A549 (cell line): ENCODE measurements around the gene SPTBN4. TPM values are rescaled to one million over a fixed set of nuclear protein-coding genes. Genes with fewer than 3 reads are reported as not detected.
A peak's percentile ranks its signal among the peaks of the same experiment; 100 is the strongest.

ENCODE experiments used
- ATOH8 ChIP-seq: fragments of 250-450 bp; sonication (Bioruptor Pico); IDR thresholded peaks from 2 replicates; pipeline ENCODE4 v1.5.0; 2020; ENCODE audit warnings: low read depth, mild to moderate bottlenecking, moderate library complexity
- CHD2 ChIP-seq: fragments of 150-350 bp; IDR thresholded peaks from 2 replicates; pipeline ENCODE4 v1.6.1; 2014; ENCODE audit warnings: low read length; ENCODE audit not compliant: partially characterized antibody
- EHF ChIP-seq: fragments of 250-450 bp; sonication (Bioruptor Pico); IDR thresholded peaks from 2 replicates; pipeline ENCODE4 v1.5.0; 2020; ENCODE audit warnings: mild to moderate bottlenecking
- EP300 ChIP-seq, 2 experiments: fragments of >200 bp; sonication (Bioruptor Twin); formaldehyde crosslinking; IDR thresholded peaks; 2 replicates in 1 of 2; 3 replicates in 1 of 2; pipeline ENCODE4 v1.6.1; 2016 to 2017
- FOSB ChIP-seq: fragments of 250-450 bp; sonication (Bioruptor Pico); IDR thresholded peaks from 2 replicates; pipeline ENCODE4 v1.5.0; 2020; ENCODE audit warnings: mild to moderate bottlenecking, moderate library complexity
- FOSL2 ChIP-seq, 2 experiments: fragments of 450-650 bp in 1 of 2; fragments of >200 bp in 1 of 2; sonication (Bioruptor Twin) in 1 of 2; formaldehyde crosslinking; IDR thresholded peaks; 2 replicates each; pipeline versions ENCODE4 v1.5.0 to v1.6.1; 2016 to 2020; ENCODE audit warnings: mild to moderate bottlenecking in 1 of 2, moderate library complexity in 1 of 2
- FOXS1 ChIP-seq: fragments of 250-450 bp; sonication (Bioruptor Pico); IDR thresholded peaks from 2 replicates; pipeline ENCODE4 v1.5.0; 2020; ENCODE audit warnings: mild to moderate bottlenecking, moderate library complexity
- HDAC2 ChIP-seq: fragments of 200-600 bp; sonication (generic); IDR thresholded peaks from 2 replicates; pipeline ENCODE4 v1.6.1; 2016
- HEYL ChIP-seq: fragments of 250-450 bp; sonication (Bioruptor Pico); IDR thresholded peaks from 2 replicates; pipeline ENCODE4 v1.8.0; 2021; ENCODE audit warnings: mild to moderate bottlenecking, moderate library complexity
- HOXA7 ChIP-seq: fragments of 250-450 bp; sonication (Bioruptor Pico); IDR thresholded peaks from 2 replicates; pipeline ENCODE4 v1.5.0; 2020; ENCODE audit warnings: mild to moderate bottlenecking, moderate library complexity
- HOXB5 ChIP-seq: fragments of 250-450 bp; sonication (Bioruptor Pico); IDR thresholded peaks from 2 replicates; pipeline ENCODE4 v1.5.0; 2020; ENCODE audit warnings: mild to moderate bottlenecking, moderate library complexity
- JUN ChIP-seq, 2 experiments: fragments of >200 bp; sonication (Bioruptor Twin); formaldehyde crosslinking; IDR thresholded peaks; 2 replicates in 1 of 2; 3 replicates in 1 of 2; pipeline ENCODE4 v1.6.1; 2016 to 2017
- JUNB ChIP-seq: fragments of >200 bp; sonication (Bioruptor Twin); formaldehyde crosslinking; IDR thresholded peaks from 2 replicates; pipeline ENCODE4 v1.6.1; 2016
- KDM1A ChIP-seq: fragments of 200-600 bp; sonication (generic); IDR thresholded peaks from 2 replicates; pipeline ENCODE4 v1.6.1; 2016; ENCODE audit warnings: low read depth, mild to moderate bottlenecking
- MAX ChIP-seq: IDR thresholded peaks from 2 replicates; pipeline ENCODE4 v1.6.1; 2012
- MYC ChIP-seq: IDR thresholded peaks from 2 replicates; pipeline ENCODE4 v1.6.1; 2012; ENCODE audit warnings: mild to moderate bottlenecking, inconsistent platforms, low read length, improper control_type of control experiment, borderline replicate concordance
- NPAS2 ChIP-seq: fragments of 250-450 bp; sonication (Bioruptor Pico); IDR thresholded peaks from 2 replicates; pipeline ENCODE4 v1.8.0; 2022; ENCODE audit warnings: mild to moderate bottlenecking, moderate library complexity, borderline replicate concordance
- NR3C1 ChIP-seq: fragments of >200 bp; sonication (Bioruptor Twin); formaldehyde crosslinking; IDR thresholded peaks from 3 replicates; pipeline ENCODE4 v1.6.1; 2017
- PBX3 ChIP-seq: IDR thresholded peaks from 2 replicates; pipeline ENCODE4 v1.6.1; 2012
- PHF8 ChIP-seq: fragments of 200-600 bp; sonication (generic); IDR thresholded peaks from 2 replicates; pipeline ENCODE4 v1.6.1; 2016; ENCODE audit warnings: low read depth, mild to moderate bottlenecking, antibody characterized with exemption, moderate library complexity, borderline replicate concordance
- POLR2A ChIP-seq: IDR thresholded peaks from 2 replicates; pipeline ENCODE4 v1.6.1; 2012; ENCODE audit warnings: mild to moderate bottlenecking, low read length
- POLR2AphosphoS2 ChIP-seq: conservative IDR thresholded peaks from 2 replicates; pipeline ENCODE4 v1.6.1; 2012; ENCODE audit warnings: low read length, improper control_type of control experiment, inconsistent platforms
- RARB ChIP-seq: fragments of 250-450 bp; sonication (Bioruptor Pico); IDR thresholded peaks from 2 replicates; pipeline ENCODE4 v1.8.0; 2021; ENCODE audit warnings: mild to moderate bottlenecking, moderate library complexity
- RCOR1 ChIP-seq: fragments of 150-350 bp; IDR thresholded peaks from 2 replicates; pipeline ENCODE4 v1.6.1; 2014; ENCODE audit warnings: antibody characterized with exemption, low read length, low read depth
- RNF2 ChIP-seq: fragments of 200-600 bp; sonication (generic); IDR thresholded peaks from 2 replicates; pipeline ENCODE4 v1.6.1; 2016; ENCODE audit warnings: low read depth, mild to moderate bottlenecking, antibody characterized with exemption, moderate library complexity, borderline replicate concordance
- TFCP2L1 ChIP-seq: fragments of 250-450 bp; sonication (Bioruptor Pico); IDR thresholded peaks from 2 replicates; pipeline ENCODE4 v1.5.0; 2021; ENCODE audit warnings: mild to moderate bottlenecking
- TP53 ChIP-seq: fragments of 250-450 bp; sonication (Bioruptor Pico); IDR thresholded peaks from 2 replicates; pipeline ENCODE4 v1.5.0; 2021; ENCODE audit warnings: mild to moderate bottlenecking, moderate library complexity
- polyA plus RNA-seq, 4 experiments: library from polyadenylated mRNA; depleted of rRNA in 3 of 4; stranded (reverse); fragments of >200 nt; fragmentation: RNase III in 1 of 4; extraction: RNeasy Plus Mini Kit Qiagen cat#74134 plus additional on column Dnase treatment in 1 of 4; gene quantifications; 2 replicates in 3 of 4; 3 replicates in 1 of 4; pipeline ENCODE4 v1.2.3, GENCODE V29; 2011 to 2017
- TF ChIP-seq, protein P1 (sequence below): fragments of >200 bp; sonication (Bioruptor Twin); formaldehyde crosslinking; IDR thresholded peaks from 3 replicates; pipeline ENCODE4 v1.6.1; 2016

The SPTBN4 gene
- polyA plus RNA-seq, 2 of the 4 experiments (the other 2 are of a cell fraction), result 1.4 to 2.2 TPM

- TF ChIP-seq POLR2A (no peak; the same call in 1 of the 2 replicates), CHD2 (no peak), HOXA7 (CRISPR knock-in tag) (no peak), ATOH8 (CRISPR knock-in tag) (no peak), MAX (peak; percentile 83), HEYL (CRISPR knock-in tag) (no peak), EHF (CRISPR knock-in tag) (no peak), FOXS1 (CRISPR knock-in tag) (no peak), RCOR1 (no peak), NR3C1 (no peak), FOSL2 (IDR thresholded peaks at IDR 0.05) (no peak), FOSL2 (CRISPR knock-in tag; IDR thresholded peaks at IDR 0.05) (peak; percentile 12; the same call in 1 of the 2 replicates), RNF2 (no peak), HDAC2 (peak; percentile 95), KDM1A (no peak), RARB (CRISPR knock-in tag) (no peak), TP53 (CRISPR knock-in tag) (peak; percentile 4; the same call in 1 of the 2 replicates), HOXB5 (no peak), EP300 (IDR thresholded peaks at IDR 0.05) (no peak), FOSB (CRISPR knock-in tag) (no peak), JUN (IDR thresholded peaks at IDR 0.05) (peak in 1 of 2 experiments; percentile 43; a peak in 1 of 5 replicates), PHF8 (no peak), JUNB (no peak), POLR2AphosphoS2 (no peak), TFCP2L1 (CRISPR knock-in tag) (no peak), NPAS2 (CRISPR knock-in tag) (no peak), PBX3 (0 out of 2 replicates have a peak, but pooled peaks have one; percentile 35), MYC (no peak)
- TF ChIP-seq, protein P1, sequence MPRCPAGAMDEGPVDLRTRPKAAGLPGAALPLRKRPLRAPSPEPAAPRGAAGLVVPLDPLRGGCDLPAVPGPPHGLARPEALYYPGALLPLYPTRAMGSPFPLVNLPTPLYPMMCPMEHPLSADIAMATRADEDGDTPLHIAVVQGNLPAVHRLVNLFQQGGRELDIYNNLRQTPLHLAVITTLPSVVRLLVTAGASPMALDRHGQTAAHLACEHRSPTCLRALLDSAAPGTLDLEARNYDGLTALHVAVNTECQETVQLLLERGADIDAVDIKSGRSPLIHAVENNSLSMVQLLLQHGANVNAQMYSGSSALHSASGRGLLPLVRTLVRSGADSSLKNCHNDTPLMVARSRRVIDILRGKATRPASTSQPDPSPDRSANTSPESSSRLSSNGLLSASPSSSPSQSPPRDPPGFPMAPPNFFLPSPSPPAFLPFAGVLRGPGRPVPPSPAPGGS, result no peak
These were observed 52.8 kb downstream of the SPTBN4 start (continued) for GRCh38 chr19:40519352-40520322.
